Posterior vena cava (tissue), 2 donors: ENCODE data around the gene SPNS2. TPM values are rescaled to one million over a fixed set of nuclear protein-coding genes. Genes with fewer than 3 reads are reported as not detected.
A peak's percentile ranks its signal among the peaks of the same experiment; 100 is the strongest.

Experiments
- DNase-seq: peaks from one replicate; pipeline ENCODE4 v3.0.0-alpha.2; 2020; ENCODE audit warnings: low spot score
- intact Hi-C, 2 donors: fragments of 100-400 bp; cut with DNase I; formaldehyde crosslinking; loops; one replicate each; pipeline versions ENCODE4 v1.14.1 to v1.14.2; 2022 to 2023
- long read RNA-seq, 2 donors: library from polyadenylated mRNA; unstranded; transcript quantifications; one replicate each; pipeline ENCODE4 v2.0.0, GENCODE V29; 2020 to 2021
- total RNA-seq, 2 donors: library from RNA; stranded (reverse); fragmentation: NEBNext Ultra II Directional; extraction: Animal tissue kit (Norgen Biotek cat#: 25700); gene quantifications; one replicate each; pipeline ENCODE4 v1.2.1, GENCODE V29; 2021
- donor health status: DM: yes; HTN: yes; CAD: no.
- donor health status: DM: yes; HTN: yes; CAD: no.

The SPNS2 gene, protein sequence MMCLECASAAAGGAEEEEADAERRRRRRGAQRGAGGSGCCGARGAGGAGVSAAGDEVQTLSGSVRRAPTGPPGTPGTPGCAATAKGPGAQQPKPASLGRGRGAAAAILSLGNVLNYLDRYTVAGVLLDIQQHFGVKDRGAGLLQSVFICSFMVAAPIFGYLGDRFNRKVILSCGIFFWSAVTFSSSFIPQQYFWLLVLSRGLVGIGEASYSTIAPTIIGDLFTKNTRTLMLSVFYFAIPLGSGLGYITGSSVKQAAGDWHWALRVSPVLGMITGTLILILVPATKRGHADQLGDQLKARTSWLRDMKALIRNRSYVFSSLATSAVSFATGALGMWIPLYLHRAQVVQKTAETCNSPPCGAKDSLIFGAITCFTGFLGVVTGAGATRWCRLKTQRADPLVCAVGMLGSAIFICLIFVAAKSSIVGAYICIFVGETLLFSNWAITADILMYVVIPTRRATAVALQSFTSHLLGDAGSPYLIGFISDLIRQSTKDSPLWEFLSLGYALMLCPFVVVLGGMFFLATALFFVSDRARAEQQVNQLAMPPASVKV
- total RNA-seq: 10 to 100 TPM; 16.2 to 20.9 TPM
- long read RNA-seq, donor 1, transcript SPNS2-201 (13 exons, 3,447 nt): major isoform, 6 of 17 reads
- long read RNA-seq, donor 1, partial matches to known transcripts: 2 of 17 reads
- long read RNA-seq, donor 1, other reads (novel, unspliced or antisense): 9 of 17 reads
- long read RNA-seq, donor 2, partial matches to known transcripts: 11 of 20 reads
- long read RNA-seq, donor 2, other reads (novel, unspliced or antisense): 4 of 20 reads

DNA sequence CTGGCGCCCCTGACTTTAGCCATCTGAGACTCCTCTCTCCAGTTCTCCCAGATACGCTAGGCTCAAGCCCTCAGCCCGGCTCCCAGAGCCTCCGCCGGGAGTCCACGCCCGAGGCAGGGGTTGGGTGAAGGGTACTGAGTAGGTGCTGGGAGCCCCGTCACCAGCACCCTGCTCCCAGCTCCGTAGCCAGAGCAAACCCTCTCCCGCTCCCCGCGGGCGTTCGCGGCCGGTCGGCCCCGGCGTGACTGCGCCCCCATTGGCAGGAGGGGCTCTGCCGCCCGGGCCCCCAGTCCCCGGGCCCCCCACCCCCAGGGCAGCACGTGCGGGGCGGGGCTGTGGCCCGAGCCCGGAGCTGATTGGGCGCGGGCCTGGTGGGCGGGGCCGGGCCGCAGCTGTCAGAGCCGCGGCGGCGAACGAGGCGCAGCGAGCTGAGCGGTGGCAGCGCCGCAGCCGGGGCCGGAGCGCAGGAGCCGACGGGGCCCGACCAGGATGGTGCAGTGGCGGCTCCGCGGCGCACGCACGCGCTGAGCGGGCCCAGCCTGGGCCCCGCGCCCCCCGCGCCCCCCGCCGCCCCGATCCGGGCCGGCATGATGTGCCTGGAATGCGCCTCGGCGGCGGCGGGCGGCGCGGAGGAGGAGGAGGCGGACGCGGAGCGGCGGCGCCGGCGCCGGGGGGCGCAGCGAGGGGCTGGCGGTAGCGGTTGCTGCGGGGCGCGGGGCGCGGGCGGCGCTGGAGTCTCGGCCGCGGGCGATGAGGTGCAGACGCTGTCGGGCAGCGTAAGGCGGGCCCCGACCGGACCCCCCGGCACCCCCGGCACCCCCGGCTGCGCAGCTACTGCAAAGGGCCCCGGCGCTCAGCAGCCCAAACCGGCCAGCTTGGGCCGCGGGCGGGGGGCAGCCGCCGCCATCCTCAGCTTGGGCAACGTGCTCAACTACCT lies at the start of gene SPNS2:
Gene SPNS2, plus strand, starts transcription at position 421 of the 937 bp plus-strand sequence. Its CDS starts 167 bp downstream, at position 588.
- DNase-seq: peak; percentile 89
- intact Hi-C loops: loop anchor here in 1 of 2 donors (10.0 kb wide), 1 partner anchor 74 kb away; no protein-coding TSS in a partner anchor

DNA sequence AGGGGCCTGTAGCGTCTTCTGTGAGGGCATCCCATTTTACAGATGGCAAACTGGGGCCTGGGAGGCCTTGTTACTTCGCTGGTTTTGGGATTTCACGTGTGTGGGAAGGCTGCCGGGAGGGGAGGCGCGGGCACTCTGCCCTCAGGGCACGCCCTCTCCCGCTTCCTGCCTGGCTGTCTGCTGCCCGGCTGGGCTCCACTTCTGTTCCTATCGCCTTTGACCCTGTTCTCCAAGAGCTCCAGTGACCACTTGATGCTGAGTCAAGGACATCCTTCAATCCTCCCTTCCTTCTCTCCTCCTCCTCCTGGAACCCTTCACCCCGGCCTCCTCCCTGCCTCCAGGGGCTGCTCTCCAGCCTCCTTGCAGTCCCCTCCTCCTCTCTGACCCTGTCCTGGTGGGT lies 48.9 kb upstream of the SPNS2 start:
- no peak for DNase-seq
- intact Hi-C loops: no loop called here

DNA sequence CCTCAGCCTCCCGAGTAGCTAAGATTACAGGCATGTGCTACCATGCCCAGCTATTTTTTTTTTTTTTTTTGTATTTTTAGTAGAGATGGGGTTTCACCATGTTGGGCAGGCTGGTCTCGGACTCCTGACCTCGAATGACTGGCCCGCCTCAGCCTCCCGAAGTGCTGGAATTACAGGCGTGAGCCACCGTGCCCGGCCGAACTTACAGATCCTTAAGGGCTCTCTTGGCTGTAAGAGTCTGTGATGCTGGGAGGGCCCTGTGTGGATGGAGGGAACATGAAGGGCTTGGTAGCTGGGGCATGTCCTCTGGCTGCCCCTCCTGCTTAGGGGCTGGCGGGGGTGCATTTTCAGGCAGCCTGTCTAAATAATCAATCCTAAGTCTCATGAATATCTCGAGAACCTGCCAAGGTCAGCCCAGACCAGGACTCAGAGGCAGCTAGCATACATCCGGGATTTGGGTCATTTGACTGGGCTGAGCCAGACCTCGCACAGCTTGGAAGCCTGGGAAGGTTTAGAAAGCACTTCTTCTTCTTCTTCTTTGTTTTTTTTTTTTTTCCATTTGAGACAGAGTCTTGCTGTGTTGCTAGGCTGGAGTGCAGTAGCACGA lies 47.9 kb upstream of the SPNS2 start:
- no peak for DNase-seq
- intact Hi-C loops: no loop called here

DNA sequence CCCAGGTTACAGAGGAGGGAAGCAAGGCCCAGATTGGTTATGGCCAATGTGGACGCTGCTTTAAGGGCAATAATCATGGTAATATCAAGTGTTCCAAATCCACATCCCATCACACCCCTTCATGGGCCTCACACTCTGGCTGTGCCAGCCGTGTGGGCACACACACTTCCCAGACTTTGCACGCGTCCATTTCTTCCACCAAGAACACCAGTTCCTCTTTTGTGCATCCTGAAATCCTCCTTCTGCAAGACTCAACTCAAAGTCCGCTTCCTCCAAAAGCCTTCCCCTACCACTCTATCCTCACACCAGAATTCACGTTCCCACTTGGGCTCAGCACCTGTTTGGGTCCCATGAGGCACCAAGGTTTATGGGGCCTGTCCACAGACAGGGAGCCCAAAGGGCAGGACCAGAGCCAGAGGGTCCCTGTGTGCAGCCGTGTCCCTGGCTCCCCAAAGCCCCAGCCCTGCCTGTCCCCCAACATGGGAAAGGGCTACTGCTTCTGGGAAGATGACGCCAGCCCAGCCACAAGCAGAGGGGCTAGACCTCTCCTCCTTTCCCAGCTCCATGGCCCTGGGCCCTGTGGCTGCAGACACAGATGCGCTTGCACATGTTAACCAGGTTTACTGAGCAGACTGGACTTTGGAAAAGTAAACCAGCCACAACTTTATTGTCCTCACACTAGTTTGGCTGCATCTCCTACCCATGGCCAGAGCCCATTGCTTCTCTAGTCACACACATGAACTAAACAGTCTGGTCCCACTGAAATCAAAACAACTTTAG lies 44.7 kb upstream of the SPNS2 start:
- no peak for DNase-seq
- intact Hi-C loops: no loop called here

DNA sequence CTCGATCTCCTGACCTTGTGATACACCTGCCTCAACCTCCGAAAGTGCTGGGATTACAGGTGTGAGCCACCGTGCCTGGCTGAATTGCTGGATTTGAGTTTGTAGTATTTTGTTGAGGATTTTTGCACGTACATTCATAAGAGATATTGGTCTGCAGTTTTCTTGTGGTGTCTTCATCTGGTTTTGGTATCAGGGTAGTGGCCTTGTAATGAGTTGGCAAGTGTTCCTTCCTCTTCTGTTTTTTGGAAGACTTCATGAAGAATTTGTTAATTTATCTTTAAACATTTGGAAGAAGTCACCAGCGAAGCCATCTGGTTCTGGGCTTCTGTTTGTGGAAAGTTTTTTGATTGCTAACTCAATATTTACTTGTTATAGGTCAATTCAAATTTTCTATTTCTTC lies 38.0 kb upstream of the SPNS2 start:
- no peak for DNase-seq
- intact Hi-C loops: no loop called here

DNA sequence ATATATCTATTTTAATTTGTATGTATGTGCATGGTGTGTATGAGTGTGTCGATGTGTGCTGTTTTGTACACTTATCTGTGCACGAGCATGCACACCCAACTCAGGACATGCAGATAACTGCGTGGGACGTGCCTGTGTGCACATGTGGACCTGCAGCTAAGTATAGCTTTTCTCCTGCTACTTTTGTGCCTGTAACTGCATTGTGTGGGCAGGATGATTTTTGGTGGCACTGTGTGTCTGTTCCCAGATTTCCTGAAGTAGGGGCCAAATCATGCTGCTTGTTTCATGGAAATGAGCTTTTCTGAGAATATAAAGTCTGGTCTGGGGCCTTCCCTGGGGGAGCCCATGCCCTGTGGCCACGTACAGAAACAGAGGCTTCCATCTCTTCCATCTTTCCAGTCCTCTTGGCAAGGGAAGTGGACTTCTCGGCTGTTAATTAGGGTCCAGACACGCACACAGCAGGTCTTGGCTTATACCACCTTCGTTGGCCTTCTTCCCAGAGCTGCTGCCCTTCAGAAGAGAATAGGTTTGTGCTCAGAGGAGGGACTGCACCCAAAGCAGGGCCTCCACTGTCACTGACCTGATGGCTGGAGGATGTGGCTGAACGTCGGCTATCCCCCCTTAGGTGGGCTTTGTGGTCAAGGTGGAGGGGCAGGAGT lies 34.7 kb upstream of the SPNS2 start:
- DNase-seq: no peak
- intact Hi-C loops: no loop called here

DNA sequence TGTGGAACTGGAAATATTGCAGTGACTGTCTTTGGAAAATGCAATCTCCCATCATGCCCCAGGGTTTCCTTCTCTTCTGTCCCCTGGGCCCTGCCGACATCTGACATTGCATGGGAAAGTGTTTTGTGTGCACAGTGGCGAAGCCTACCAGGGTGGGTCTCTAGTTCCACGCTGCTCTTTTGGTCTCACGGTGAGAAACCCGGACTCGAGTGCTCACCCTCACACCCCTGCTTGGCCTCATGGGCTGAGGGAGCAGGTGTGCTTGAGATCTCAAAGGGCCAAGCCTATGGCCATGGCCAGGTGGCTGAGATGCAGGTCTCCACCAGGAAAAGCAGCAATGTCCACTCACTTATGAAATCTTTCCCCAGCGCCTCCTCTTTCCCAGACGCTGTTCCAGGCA lies 32.9 kb upstream of the SPNS2 start:
- no peak for DNase-seq
- intact Hi-C loops: loop anchor here in 1 of 2 donors (5.0 kb wide), 1 partner anchor 1383 kb away; no protein-coding TSS in a partner anchor

DNA sequence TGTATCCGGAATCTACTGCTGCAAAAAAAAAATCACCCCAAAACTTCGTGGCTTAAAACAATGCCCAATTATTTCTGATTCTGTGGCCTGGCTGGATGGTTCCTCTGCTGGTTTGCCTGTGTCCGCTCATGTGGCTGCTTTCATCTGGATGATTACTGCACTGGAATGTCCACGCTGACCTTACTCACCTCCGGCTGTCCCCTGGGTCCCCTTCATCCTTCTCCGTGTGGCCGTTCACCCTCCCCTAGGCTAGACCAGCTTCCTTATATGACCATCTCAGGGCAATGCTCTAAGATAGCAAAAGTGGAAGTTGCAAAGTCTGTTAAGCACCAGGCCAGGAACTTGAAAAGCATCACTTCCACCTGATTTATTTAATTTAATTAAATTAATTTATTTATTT lies 31.4 kb upstream of the SPNS2 start:
- no peak for DNase-seq
- intact Hi-C loops: loop anchor here in 1 of 2 donors (5.0 kb wide), 1 partner anchor 1385 kb away; no protein-coding TSS in a partner anchor

DNA sequence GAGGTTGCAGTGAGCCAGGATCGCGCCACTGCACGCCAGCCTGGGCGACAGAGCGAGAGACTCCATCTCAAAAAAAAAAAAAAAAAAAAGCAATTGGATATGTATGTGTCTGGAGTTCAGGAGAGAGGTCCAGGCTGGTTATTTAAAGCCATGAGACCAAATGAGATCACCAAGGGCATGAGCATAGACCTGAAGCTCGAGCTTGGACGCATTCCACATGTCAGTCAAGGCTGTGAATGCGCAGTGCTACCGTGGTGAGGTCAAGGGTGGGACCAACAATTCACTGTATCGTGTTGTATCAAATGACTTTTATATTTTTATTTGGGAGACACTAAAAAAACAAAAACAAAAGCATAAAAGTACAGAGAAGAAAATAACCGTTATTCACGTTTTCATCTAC lies 29.1 kb upstream of the SPNS2 start:
- DNase-seq: no peak
- intact Hi-C loops: loop anchor here in 1 of 2 donors (5.0 kb wide), 1 partner anchor 1387 kb away; no protein-coding TSS in a partner anchor

DNA sequence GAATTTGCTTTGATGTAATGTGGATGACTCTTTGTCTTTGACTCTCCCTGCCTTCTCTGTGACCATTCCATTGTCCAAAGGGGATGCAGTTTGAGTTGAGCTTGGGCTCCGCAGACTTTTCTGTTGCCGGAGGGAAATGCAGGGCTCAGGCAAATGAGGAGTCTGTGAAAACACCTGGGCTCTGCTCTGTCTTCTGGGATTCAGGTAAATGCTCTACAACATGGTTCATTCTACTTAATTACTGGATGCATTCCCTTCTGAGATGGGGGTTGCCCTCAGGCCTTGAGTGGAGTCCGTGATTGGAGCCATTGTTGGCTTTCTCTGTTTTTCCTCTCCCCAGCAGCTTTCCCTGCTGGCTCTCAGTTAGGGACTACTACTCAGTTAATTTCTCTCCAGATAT lies 26.4 kb upstream of the SPNS2 start:
- intact Hi-C loops: no loop called here
- DNase-seq: no peak

DNA sequence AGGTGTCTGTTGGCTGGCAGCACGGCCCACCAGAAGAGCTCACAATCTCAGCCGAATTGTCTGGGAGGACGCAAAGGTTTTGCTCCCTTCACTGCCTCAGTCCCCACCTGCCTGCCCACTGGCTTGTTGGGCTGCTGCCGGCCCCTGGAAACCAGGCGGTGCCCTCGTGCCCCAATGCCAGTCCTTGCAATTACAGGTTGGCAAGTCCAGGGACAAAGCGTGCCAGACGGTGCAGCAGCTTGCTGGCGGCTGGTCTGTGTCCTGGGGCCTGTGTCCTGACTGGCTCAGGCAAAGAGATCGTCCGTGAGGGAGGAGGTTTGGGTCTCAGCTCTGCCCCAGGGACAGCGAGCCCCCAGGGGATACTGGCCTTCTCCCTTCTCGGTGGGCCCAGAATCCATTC lies 24.6 kb upstream of the SPNS2 start:
- no peak for DNase-seq
- intact Hi-C loops: no loop called here

DNA sequence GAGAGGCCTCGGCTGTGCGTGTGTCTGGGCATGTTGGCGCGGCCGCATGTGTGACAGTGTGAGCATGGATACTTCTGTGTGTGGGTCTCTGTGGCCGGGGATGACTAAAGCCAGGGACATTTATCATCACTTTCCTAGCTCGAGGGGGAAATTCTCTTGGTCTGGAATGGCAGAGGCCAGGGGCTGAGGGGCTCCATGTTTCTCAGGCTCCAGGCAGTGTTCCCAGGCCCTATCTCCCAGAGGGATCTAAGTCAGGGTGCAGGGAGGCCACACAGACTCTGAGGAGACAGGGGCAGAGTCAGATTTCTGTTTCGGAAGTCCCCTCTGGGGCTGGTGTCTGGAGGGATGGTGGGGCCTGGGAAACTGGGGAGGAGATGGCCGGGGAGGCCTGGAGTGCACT lies 23.7 kb upstream of the SPNS2 start:
- intact Hi-C loops: no loop called here
- no peak for DNase-seq

DNA sequence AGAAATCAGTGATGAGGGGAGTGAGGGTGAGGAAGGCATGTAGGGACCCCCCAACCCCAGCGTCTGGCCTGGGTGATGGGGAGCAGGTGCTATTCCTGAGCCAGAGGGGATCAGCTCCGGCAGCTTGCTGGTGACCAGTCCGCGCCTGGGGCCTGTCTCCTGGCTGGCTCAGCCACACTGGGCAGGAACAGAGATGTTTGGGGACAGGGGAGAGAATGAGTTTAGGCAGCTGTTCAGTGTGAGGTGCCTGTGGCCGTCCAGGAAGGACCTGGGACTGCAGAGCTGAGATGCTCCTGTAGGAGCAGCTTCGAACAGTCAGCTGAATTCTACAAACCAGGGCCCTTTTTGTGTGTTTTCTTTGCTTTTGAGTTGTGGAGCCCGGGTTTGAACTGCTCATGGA lies 23.2 kb upstream of the SPNS2 start:
- intact Hi-C loops: no loop called here
- DNase-seq: no peak

DNA sequence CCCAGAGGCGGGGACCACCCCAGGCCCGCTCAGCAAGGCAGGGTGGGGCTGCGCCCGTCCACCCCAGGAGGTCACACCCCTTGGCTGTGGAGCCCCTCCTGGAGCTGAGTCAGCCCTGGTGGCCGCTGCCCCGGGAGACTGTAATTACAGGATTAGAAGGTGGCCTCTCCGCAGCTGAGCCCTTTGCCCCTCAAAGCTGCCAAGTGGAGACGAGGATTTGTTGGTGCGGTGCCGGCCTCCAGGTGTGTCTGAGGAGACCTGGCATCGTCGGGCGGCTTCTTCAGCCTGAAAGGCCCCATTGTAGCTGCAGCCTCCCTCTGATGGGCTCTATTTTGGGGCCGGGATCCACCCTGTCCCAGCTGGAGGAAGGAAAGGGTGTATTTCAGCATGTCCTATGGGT lies 22.7 kb upstream of the SPNS2 start:
- intact Hi-C loops: no loop called here

DNA sequence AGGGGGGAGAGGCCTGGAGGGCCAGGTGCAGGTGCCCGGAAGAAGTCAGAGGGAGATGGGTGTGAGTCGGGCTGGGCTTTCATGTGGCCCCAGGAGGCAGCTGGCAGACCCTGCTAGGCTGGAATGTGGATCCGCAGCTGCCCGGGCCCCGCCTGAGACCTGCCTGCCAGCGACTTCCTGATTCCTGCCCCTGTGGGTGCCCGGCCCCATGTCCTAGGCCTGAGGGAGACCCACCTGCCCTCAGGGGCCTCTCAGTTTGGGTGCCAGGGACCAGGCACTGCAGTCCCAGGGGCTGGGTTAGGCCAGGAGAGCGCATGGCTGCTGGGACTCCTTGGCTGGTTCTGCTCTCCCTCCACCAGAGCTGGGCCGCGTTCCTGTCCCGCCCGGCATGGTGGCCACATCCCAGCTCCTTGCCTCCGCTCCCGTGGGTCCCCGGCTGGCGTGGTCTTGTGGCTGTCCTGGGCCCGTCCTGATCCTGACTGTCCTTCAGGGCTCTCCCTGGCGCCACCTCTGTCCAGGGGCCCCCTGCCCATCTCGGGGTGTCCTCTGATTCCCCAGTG lies 22.1 kb upstream of the SPNS2 start:
- intact Hi-C loops: no loop called here
- DNase-seq: no peak

More for the DNA sequence above, 22.7 kb upstream of the SPNS2 start:
- no peak for DNase-seq

DNA sequence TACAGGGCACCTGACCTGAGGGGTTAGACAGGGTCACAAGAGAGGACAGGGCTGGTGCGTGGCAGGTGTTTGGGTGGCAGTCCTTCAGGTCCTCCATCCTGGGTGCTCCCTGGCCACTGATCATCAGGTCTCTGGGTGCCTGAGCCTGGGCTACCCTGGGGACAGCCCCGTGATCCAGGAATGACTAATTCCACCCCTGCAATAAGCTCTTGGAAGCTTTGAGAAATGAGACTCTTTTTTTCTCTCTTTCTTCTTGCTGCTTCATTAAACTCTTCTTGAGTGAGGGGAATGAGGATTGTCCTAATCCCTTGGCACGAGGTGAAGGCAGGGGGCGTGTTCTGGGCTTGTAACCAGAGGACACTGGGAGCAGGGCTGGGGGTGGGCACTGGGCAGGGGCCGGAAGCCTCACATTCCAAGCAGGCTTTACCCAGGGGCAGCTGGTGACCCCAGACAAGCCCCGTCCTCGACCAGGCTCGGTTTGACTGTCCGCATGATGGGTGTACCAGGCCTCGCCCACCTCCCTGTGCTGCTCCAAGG lies 21.4 kb upstream of the SPNS2 start:
- DNase-seq: no peak
- intact Hi-C loops: no loop called here

DNA sequence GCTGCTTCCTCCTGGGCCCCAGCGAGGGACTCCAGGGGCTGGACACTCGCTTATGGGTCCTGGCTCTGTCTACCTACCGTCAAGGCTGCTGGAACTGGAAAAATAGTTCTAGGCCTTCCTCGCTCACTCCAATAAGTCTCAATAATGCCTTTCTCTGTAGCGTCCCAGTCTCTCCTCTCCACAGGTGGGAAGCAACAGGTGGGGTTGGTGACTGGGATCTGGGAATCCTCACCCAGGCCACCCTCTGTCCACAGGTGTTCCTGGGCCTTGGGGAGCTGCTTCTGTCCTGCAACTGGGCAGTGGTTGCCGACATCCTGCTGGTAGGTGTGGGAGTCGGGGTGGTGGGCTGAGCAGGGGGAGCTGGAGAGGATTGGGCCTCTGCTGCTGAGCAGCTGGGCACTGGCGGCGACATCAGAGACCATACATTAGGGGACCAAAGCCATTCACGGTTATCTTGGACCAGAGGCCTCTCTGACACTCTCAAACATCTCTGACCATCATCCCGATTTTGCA lies 20.3 kb upstream of the SPNS2 start:
- intact Hi-C loops: no loop called here
- DNase-seq: no peak
